RCC 7860 (cell line): ENCODE measurements around the gene ICE2.
"Not testable (repeated sequence)": the region's sequence is repeated elsewhere in the genome, so short reads cannot be mapped to it uniquely, and the experiment has no call there.

ENCODE experiments used
- DNase-seq: peaks from one replicate; pipeline ENCODE4 v3.0.0-alpha.2; 2015; ENCODE audit warnings: low spot score
- FAIRE-seq: peaks from 2 replicates; lab custom pipeline; 2012; peaks lifted over from hg19 to GRCh38; lab: Jason Lieb, UNC

ICE2 gene

DNA sequence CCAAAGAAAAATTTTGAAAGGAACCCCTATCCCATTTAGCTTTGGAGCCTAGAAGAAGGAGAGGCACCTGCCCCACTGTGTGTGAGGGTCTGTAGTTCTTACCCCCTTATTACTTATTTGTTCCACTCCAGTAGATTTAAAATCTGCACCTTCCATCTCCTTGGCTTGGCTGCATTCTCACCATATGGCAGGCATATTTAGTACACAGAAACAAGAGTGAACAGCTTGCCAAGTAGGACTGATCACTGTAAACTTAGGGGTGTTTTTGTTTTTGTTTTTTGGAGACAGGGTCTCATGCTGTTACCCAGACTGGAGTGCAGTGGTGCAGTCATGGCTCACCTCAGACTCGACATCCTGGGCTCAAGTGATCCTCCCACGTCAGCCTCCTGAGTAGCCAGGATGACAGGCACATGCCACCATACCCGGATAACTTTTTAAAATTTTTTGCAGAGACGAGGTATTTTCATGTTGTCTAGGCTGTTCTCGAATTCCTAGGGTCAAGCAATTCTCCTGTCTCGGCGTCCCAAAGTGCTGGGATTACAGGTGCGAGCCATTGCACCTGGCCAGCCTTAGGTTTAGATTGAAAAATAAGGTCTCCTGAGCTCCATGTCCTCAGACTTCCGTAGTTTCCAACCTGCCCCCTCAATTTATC, 67.0 kb downstream of the ICE2 start:
- FAIRE-seq, result no peak
- DNase-seq, result peak; percentile 1

DNA sequence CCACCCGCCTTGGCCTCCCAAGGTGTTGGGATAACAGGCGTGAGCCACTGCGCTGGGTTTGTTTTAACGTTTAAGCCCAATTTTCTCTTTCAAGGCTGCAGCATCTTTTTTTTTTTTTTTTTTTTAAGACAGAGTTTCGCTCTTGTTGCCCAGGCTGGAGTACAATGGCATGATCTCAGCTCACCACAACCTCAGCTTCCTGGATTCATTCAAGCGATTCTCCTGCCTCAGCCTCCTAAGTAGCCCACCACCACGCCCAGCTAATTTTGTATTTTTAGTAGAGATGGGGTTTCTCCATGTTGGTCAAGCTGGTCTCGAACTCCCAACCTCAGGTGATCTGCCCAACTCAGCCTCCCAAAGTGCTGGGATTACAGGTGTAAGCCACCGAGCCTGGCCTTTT, 68.6 kb downstream of the ICE2 start:
- DNase-seq, result peak; percentile 59
- not testable (repeated sequence) for FAIRE-seq

GRCh38 chr15:60408463-60408981, 70.4 kb downstream of the ICE2 start:
- DNase-seq (peak; percentile 90), FAIRE-seq (peak; percentile 96)

GRCh38 chr15:60407415-60407805, 71.5 kb downstream of the ICE2 start:
- FAIRE-seq, result peak; percentile 92
- DNase-seq, result peak; percentile 58

DNA sequence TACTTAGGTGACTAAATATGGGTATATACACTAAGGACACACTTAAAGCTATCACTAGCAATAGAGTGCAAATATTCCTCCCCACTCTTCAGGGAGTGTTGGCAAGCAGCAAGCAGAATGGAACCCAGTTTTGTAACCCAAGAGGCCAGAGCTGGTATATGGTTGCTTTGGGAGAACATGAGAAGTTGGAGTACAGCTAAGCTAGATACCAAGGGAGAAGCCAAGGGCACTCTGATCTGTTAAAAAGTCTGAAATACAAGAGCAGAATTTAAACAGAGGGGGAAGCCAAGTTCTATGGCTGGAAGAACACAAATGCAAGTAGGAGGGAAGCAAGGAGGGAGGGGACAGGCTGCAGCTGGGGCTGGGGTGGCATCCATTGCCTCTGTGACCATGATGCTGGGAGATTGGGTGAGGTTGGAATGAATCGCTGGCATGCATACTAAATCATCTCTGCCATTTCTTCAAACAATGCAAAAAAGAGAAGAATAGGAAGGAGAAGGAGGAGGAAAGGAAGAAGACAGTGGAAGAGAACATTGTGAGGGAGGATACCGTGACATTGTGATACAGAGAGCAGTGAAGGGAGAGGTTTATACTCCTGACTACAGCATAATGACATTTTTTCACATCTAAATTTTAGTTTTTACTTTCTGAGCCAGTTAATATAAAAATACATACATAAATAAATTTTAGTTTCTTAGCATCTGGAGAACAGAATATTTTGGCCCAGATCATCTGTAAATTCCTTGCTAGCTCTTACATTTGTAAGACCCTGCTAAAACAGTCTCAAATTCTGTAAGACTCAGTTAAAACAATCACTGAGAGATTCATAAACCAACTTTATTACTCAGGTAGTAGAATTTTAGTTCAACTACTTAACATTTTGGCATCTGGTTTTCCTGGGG, 72.2 kb downstream of the ICE2 start:
- DNase-seq, result no peak
- FAIRE-seq, result no peak

GRCh38 chr15:60405399-60405798, 73.5 kb downstream of the ICE2 start:
- no peak for DNase-seq
- no peak for FAIRE-seq

- not testable (repeated sequence) for FAIRE-seq, DNase-seq
Observed at GRCh38 chr15:60404351-60404750, 74.6 kb downstream of the ICE2 start.

- FAIRE-seq, result no peak
- peak; percentile 5 for DNase-seq
Observed at GRCh38 chr15:60400944-60401343, 78.0 kb downstream of the ICE2 start.

GRCh38 chr15:60399931-60400330, 79.0 kb downstream of the ICE2 start:
- FAIRE-seq, result peak; percentile 35

GRCh38 chr15:60399246-60399915, 79.6 kb downstream of the ICE2 start:
- no peak for DNase-seq
- no peak for FAIRE-seq

More at GRCh38 chr15:60399931-60400330, 79.0 kb downstream of the ICE2 start:
- peak; percentile 70 for DNase-seq

DNA sequence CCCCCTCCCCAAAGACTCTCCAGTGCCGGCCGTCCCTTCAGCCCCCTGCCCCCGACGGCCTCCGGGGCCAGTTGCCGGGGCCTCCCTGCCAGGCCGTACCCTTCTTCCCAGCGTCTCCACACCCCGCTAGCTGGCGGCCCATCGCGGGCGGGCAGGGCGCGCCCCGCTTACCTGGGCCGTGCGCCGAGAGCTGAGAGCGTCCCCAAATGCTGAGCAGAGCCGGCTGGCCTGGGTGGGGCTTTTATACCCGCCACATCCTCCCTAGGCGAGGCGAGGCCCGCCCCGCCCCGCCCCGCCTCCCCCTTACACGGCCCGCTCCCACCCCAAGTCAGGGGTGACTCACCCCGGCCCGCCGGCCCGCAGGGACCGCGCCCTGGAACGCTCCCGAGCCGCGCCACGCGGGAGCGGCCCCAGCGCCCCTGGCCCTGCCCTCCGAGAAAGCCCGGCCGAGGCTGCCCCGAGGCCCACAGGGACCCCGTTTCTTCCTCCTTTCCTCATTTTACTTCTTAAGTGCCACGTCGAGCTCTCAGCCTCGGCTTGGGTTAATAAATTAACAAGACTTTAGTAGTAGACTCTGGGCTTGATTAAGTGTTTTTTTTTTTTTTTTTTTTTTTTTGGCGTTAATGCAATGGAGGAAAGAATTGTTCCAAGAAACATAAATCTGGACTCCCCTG, 81.0 kb downstream of the ICE2 start, which contains the start of gene ANXA2:
ANXA2 (minus strand) TSS at position 215 of the 674 bp plus-strand sequence. CDS start 11,911 bp downstream, outside the sequence.
- DNase-seq (peak; percentile 79), FAIRE-seq (no peak)

DNA sequence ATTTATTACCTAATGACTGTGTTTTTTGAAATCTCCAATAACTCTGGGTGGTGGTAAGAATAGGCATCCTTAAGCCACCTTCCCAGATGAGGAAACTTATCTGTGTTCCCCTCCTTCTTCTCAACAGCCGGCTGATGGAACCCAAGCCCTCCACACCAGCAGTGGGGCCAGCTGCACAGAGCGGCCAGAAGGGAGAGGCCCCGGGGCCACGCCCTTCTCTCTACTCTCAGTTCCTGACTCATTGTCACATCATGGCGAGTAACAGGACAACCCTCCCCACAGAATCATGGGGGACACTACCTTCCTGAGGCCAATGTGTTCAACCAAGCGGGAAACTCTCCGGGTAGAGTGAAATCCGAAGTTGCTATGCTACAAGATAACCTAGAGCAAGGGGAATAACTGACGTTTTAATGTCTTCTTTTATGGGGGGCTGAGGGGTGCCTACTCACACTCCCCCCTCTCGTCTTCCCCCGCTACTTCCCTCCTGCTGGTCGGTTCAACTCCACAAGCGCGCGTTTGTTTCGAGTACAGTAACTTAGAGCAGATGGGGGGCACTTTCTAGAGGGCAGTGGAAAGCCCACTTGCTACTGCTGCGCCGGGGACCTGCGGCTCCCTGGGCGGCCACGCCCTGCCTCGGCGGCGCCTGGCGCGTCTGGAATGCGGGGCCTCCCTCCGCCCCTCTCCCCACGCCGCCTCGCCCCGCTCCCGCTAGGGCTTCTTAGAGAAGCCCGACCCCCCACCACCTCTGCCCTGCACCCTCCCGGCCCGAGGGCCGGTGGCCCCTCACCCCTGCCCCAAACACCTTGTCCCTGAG, 81.8 kb downstream of the ICE2 start:
- DNase-seq (peak; percentile 85), FAIRE-seq (peak; percentile 61)

DNA sequence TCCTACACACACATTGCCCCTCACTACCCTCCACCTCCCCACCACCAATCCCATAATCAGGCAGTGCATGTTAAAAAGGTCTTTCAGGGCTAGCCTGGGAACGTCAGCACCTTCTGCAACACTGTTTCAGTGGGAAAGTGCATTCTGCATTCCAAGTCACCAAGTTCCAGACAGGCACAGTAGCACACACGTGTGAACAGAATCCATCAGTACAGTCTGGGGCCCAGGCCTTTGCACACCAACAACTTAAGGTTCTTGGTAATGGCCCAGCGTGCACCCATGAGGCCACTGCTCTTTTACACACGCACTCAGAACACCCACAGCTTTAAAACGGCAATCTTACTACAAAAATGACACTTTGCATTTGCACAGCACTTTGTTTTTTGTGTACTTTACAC, 82.4 kb downstream of the ICE2 start:
- DNase-seq, result peak; percentile 37
- FAIRE-seq, result no peak

DNA sequence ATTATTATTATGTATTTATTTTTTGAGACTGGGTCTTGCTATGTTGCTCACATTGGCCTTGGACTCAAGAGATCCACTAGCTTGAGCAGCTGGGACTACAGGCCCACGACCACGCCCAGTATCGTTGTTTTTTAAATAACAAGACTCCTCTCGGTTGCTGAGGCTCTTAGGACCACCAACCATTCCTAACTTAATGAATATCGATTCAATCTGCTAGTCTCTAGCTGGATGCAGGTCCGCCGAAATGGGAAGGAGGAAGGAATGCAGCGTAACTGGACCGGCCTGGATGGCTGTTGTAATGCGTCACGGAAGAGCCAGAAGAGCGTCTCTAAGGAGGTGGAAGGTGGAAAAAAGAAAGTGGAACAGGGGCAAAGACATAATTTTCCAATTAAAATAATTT, 82.8 kb downstream of the ICE2 start:
- no peak for FAIRE-seq
- peak; percentile 25 for DNase-seq

DNA sequence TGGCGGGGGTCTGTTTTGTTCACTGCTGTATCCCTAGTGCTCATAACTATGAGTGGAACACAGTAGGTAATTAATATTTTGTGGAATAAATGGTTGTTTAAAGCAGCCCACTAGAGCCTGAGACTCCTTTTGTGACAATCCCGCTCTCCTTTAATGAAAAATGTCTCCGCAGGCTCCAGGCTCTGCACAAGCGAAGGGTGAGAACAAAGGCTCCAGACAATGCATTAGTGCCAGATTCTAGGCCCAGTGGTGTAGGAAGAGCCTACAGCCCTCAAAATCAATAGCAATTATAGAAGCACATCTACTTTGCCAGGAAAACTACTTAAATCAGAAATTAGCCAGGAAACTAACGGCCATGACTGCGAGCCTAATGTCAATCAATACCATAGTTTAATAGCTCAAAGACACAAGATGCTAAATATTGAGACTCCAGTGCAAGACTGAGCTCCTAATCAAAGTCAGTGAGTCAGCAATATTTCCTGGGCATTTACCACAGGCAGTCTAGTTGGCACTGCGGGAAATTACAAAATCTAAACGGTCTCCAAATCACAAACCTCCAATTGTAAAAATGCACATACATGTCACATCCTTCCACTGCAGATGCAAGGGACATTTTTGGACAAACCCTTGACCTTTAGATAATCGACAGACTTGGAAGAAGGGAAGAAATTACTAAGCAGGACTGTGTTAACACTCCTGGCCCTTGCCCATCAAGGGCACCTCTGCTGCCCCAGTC, 83.5 kb downstream of the ICE2 start:
- FAIRE-seq (no peak), DNase-seq (peak; percentile 45)

DNA sequence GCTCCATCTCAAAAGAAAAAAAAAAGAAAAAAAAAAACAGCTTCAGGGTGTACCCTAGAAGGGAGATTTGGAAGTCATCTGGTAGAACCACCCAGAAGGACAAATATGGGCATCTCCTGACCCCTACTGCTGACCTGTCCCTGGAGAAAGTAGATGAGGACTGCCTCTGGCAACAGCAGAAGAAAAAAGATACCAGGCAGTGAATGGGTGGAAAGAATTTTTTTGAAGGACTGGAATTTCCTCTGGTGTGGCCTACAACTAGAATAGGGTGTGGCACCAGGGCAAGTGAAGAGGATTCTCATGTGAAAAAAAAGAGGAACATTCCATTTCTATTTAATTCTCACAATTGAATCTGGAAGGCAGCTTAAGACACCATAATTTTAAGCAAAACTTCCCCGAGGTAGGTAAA, 84.2 kb downstream of the ICE2 start:
- DNase-seq (peak; percentile 9), FAIRE-seq (no peak)

- peak; percentile 100 for DNase-seq
- FAIRE-seq, result peak; percentile 95
Observed at GRCh38 chr15:60392986-60393790, 85.8 kb downstream of the ICE2 start.

DNA sequence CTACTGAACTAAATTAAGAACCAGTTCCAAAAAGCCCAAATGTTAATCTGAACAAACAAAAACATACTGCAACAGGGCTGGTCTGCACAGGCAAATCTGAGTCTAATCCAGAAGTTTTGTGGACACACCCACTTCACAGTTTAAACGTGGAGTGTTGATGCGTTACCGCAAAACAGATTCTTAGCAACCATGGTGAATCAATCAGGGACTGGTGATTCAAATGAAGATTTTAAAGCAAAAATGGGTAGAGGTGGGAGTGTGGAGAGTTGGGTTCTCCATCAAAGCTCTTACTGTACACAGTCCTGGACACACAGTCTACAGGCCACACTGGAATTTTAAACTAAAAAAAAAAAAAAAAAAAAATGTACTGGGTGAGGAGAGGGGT, 86.3 kb downstream of the ICE2 start:
- FAIRE-seq (no peak), DNase-seq (peak; percentile 88)
